ENCODE measurements around the gene PIWIL4. TPM values are rescaled to one million over a fixed set of nuclear protein-coding genes. Genes with fewer than 3 reads are reported as not detected.

The PIWIL4 gene
- total RNA-seq, 2 experiments from 2014 or later, result 0.15 to 0.22 TPM

DNA sequence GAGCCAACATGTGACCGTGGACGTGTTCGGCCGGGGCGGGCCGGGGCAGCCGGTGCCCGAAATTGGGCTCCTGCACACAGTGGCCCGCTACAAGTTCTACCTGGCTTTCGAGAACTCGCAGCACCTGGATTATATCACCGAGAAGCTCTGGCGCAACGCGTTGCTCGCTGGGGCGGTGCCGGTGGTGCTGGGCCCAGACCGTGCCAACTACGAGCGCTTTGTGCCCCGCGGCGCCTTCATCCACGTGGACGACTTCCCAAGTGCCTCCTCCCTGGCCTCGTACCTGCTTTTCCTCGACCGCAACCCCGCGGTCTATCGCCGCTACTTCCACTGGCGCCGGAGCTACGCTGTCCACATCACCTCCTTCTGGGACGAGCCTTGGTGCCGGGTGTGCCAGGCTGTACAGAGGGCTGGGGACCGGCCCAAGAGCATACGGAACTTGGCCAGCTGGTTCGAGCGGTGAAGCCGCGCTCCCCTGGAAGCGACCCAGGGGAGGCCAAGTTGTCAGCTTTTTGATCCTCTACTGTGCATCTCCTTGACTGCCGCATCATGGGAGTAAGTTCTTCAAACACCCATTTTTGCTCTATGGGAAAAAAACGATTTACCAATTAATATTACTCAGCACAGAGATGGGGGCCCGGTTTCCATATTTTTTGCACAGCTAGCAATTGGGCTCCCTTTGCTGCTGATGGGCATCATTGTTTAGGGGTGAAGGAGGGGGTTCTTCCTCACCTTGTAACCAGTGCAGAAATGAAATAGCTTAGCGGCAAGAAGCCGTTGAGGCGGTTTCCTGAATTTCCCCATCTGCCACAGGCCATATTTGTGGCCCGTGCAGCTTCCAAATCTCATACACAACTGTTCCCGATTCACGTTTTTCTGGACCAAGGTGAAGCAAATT is 21.7 kb upstream of the PIWIL4 start:
- H3K36me3 ChIP-seq (ENCODE audit: insufficient read depth, low read length), result no peaks in the 10 kb centered on the region
- no peak overlapping the region for H3K27ac ChIP-seq (ENCODE audit: low read depth, low read length, poor library complexity, severe bottlenecking)
- H3K9me3 ChIP-seq (ENCODE audit: low read length), result no peaks in the 10 kb centered on the region
- H3K4me2 ChIP-seq (ENCODE audit: low read length), result 0 out of 2 replicates have a peak overlapping the region, but pooled peaks have one; percentile 15
- BruUV-seq (replicated peaks), result no TSS peak
- peaks cover 11% of the 10 kb centered on the region for H3K4me1 ChIP-seq (ENCODE audit: insufficient read depth, low read length, poor library complexity, severe bottlenecking)
- TF ChIP-seq EZH2phosphoT487 (IDR thresholded peaks at IDR 0.05; ENCODE audit: borderline replicate concordance, low read depth, low read length), result no peak
- TF ChIP-seq, protein P1, sequence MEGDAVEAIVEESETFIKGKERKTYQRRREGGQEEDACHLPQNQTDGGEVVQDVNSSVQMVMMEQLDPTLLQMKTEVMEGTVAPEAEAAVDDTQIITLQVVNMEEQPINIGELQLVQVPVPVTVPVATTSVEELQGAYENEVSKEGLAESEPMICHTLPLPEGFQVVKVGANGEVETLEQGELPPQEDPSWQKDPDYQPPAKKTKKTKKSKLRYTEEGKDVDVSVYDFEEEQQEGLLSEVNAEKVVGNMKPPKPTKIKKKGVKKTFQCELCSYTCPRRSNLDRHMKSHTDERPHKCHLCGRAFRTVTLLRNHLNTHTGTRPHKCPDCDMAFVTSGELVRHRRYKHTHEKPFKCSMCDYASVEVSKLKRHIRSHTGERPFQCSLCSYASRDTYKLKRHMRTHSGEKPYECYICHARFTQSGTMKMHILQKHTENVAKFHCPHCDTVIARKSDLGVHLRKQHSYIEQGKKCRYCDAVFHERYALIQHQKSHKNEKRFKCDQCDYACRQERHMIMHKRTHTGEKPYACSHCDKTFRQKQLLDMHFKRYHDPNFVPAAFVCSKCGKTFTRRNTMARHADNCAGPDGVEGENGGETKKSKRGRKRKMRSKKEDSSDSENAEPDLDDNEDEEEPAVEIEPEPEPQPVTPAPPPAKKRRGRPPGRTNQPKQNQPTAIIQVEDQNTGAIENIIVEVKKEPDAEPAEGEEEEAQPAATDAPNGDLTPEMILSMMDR (conservative IDR thresholded peaks at IDR 0.05; ENCODE audit: low read length), result no peak
- ChIA-PET CTCF (ENCODE audit: unreplicated experiment) (no interaction called here), POLR2A (no interaction called here)
- no peak overlapping the region for H2AFZ ChIP-seq (ENCODE audit: low read length)
- no peaks in the 10 kb centered on the region for H3K79me2 ChIP-seq (ENCODE audit: insufficient read depth, low read depth, low read length)
- H3K9me2 ChIP-seq (ENCODE audit: insufficient read depth, low read length), result no peaks in the 10 kb centered on the region
- no peaks in the 10 kb centered on the region for H4K20me1 ChIP-seq (ENCODE audit: insufficient read depth, low read length)
- no peak overlapping the region for H3K4me3 ChIP-seq (ENCODE audit: low read depth, low read length, poor library complexity, severe bottlenecking)
- DNase-seq (ENCODE audit: low spot score), result no peak
- intact Hi-C loops (cut with micrococcal nuclease; ENCODE audit: unreplicated experiment), result no loop called here

DNA sequence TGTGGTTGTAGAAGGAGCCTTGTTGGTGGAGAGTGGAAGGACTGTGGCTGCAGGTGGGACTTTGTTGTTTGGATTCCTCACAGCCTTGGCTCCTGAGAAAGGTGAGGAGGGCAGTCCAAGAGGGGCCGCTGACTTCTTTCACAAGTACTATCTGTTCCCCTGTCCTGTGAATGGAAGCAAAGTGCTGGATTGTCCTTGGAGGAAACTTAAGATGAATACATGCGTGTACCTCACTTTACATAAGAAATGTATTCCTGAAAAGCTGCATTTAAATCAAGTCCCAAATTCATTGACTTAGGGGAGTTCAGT is 21.1 kb upstream of the PIWIL4 start:
- POLR2A ChIA-PET, result no interaction called here
- 0 out of 2 replicates have a peak overlapping the region, but pooled peaks have one; percentile 15 for H3K4me2 ChIP-seq (ENCODE audit: low read length)
- intact Hi-C loops (cut with micrococcal nuclease; ENCODE audit: unreplicated experiment), result no loop called here

More for the DNA sequence above, 21.1 kb upstream of the PIWIL4 start:
- CTCF ChIA-PET (ENCODE audit: unreplicated experiment), result no interaction called here
- Histone ChIP-seq H2AFZ (ENCODE audit: low read length) (no peak overlapping the region), H3K79me2 (ENCODE audit: insufficient read depth, low read depth, low read length) (no peaks in the 10 kb centered on the region), H4K20me1 (ENCODE audit: insufficient read depth, low read length) (no peaks in the 10 kb centered on the region), H3K4me3 (ENCODE audit: low read depth, low read length, poor library complexity, severe bottlenecking) (no peak overlapping the region), H3K9me3 (ENCODE audit: low read length) (no peaks in the 10 kb centered on the region), H3K27ac (ENCODE audit: low read depth, low read length, poor library complexity, severe bottlenecking) (no peak overlapping the region), H3K4me1 (ENCODE audit: insufficient read depth, low read length, poor library complexity, severe bottlenecking) (peaks cover 11% of the 10 kb centered on the region), H3K36me3 (ENCODE audit: insufficient read depth, low read length) (no peaks in the 10 kb centered on the region), H3K9me2 (ENCODE audit: insufficient read depth, low read length) (no peaks in the 10 kb centered on the region)
- no peak for DNase-seq (ENCODE audit: low spot score)
- no peak for TF ChIP-seq EZH2phosphoT487 (IDR thresholded peaks at IDR 0.05; ENCODE audit: borderline replicate concordance, low read depth, low read length)
- TF ChIP-seq, protein P1 (conservative IDR thresholded peaks at IDR 0.05; ENCODE audit: low read length), result no peak
- no TSS peak for BruUV-seq (replicated peaks)
